HepG2 (cell line): ENCODE measurements around the gene GPS2. TPM values are rescaled to one million over a fixed set of nuclear protein-coding genes. Genes with fewer than 3 reads are reported as not detected.

Experiments used
- CREM ChIP-seq, 2 experiments: sonication (generic) in 1 of 2; formaldehyde crosslinking in 1 of 2; IDR thresholded peaks; 2 replicates each; pipeline versions ENCODE4 v1.4.0 to v1.6.1; 2016 to 2020; ENCODE audit warnings: antibody characterized with exemption in 1 of 2, mild to moderate bottlenecking in 1 of 2, missing genetic modification reagents in 1 of 2
- MXI1 ChIP-seq: IDR thresholded peaks from 3 replicates; pipeline ENCODE4 v1.6.1; 2012; ENCODE audit warnings: low read depth, low read length, inconsistent platforms, borderline replicate concordance
- U2AF2 ChIP-seq: fragments of 200-400 bp; formaldehyde crosslinking; IDR thresholded peaks from 2 replicates; pipeline ENCODE4 v1.6.1; 2017; ENCODE audit warnings: low read depth, mild to moderate bottlenecking, low read length
- ZNF672 ChIP-seq: sonication (generic); formaldehyde crosslinking; IDR thresholded peaks from 2 replicates; pipeline ENCODE4 v1.8.1; 2022; ENCODE audit warnings: missing genetic modification reagents
- ZNF724P ChIP-seq: sonication (generic); formaldehyde crosslinking; IDR thresholded peaks from 2 replicates; pipeline ENCODE4 v1.8.0; 2022; ENCODE audit warnings: missing genetic modification reagents, borderline replicate concordance
- ZNF782 ChIP-seq: sonication (generic); formaldehyde crosslinking; IDR thresholded peaks from 2 replicates; pipeline ENCODE4 v1.4.0; 2020; ENCODE audit warnings: missing genetic modification reagents, mild to moderate bottlenecking, borderline replicate concordance
- polyA plus RNA-seq, 8 experiments: library from polyadenylated mRNA; depleted of rRNA in 3 of 8; stranded (reverse) in 7 of 8; unstranded in 1 of 8; fragments of >200 nt; fragmentation: Illumina TruSeq in 4 of 8; extraction: Trizol in 4 of 8; gene quantifications; 2 replicates each; pipeline versions ENCODE4 v1.2.1 to v1.2.3, GENCODE V29; 2011 to 2016; ENCODE audit warnings: low read depth in 4 of 8, missing spikeins in 1 of 8, mixed read lengths in 1 of 8; ENCODE audit not compliant: insufficient read depth in 1 of 8
- total RNA-seq, 5 experiments: library from RNA; depleted of rRNA; stranded (reverse); fragments of >200 nt; fragmentation: Illumina TruSeq; extraction: Trizol; gene quantifications; 2 replicates each; pipeline ENCODE4 v1.2.3, GENCODE V29; 2016; ENCODE audit warnings: low read depth in 1 of 5
- TF ChIP-seq, protein P1 (sequence below): sonication (generic); formaldehyde crosslinking; IDR thresholded peaks from 2 replicates; pipeline ENCODE4 v1.4.0; 2020; ENCODE audit warnings: missing genetic modification reagents, low read depth, mild to moderate bottlenecking, borderline replicate concordance
- TF ChIP-seq, protein P2 (sequence below): sonication (generic); formaldehyde crosslinking; IDR thresholded peaks from 2 replicates; pipeline ENCODE4 v1.4.0; 2020; ENCODE audit warnings: missing genetic modification reagents
- TF ChIP-seq, protein P3 (sequence below): sonication (generic); formaldehyde crosslinking; IDR thresholded peaks from 2 replicates; pipeline ENCODE4 v1.5.0; 2020; ENCODE audit warnings: mild to moderate bottlenecking, missing genetic modification reagents
- TF ChIP-seq, protein P4 (sequence below): sonication (generic); formaldehyde crosslinking; IDR thresholded peaks from 2 replicates; pipeline ENCODE4 v1.5.0; 2020; ENCODE audit warnings: mild to moderate bottlenecking, missing genetic modification reagents
- TF ChIP-seq, protein P5 (sequence below): sonication (generic); formaldehyde crosslinking; IDR thresholded peaks from 2 replicates; pipeline ENCODE4 v1.4.0; 2020; ENCODE audit warnings: mild to moderate bottlenecking, missing genetic modification reagents
- TF ChIP-seq, protein P6 (sequence below): IDR thresholded peaks from 2 replicates; pipeline ENCODE4 v1.6.1; 2016; ENCODE audit warnings: low read depth, missing genetic modification reagents, missing compliant biosample characterization

The GPS2 gene
- total and polyA plus RNA-seq, 2 of the 13 experiments (the other 11 are each of a cell fraction or from before 2014, with no cell fraction given) = 58.0 to 59.4 TPM

DNA sequence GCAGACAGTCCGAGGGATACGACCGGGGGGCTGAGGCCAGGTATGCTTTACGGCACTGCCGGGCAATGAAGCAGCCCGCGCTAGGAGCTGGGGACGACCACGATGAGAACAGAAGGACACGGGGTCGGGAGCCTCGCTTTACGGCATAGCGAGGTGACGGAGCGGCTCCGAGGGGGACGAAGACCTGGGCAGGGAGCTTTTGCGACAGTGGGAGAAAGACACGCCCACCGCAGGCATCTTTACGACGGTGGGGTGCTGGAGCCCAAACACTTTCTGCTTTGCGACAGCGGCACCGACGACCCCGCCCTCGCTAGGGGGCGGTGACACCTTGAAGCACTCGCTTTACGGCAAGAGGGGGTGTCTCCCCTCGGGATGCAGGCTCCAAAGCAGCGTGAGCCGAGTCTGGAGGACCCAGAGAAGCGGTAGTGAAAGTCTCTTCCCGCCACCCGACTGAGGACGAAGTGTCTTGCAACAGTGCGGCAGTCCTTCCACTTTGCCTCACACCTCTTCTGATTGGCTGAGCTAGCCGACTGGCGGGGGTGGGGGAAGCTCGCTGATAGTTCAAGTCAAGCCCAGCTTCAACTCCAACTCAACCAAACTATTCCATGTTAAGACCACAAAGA, 14.3 kb upstream of the GPS2 start (continued):
- TF ChIP-seq ZNF782 (CRISPR knock-in tag) = peak; percentile 52; the same call in 1 of the 2 replicates
- TF ChIP-seq ZNF672 = no peak
- no peak for TF ChIP-seq U2AF2
- peak; percentile 80 for TF ChIP-seq CREM (IDR thresholded peaks at IDR 0.05)
- TF ChIP-seq CREM (CRISPR knock-in tag; IDR thresholded peaks at IDR 0.05) = no peak
- peak; percentile 83; the same call in 1 of the 3 replicates for TF ChIP-seq MXI1
- TF ChIP-seq, protein P1, sequence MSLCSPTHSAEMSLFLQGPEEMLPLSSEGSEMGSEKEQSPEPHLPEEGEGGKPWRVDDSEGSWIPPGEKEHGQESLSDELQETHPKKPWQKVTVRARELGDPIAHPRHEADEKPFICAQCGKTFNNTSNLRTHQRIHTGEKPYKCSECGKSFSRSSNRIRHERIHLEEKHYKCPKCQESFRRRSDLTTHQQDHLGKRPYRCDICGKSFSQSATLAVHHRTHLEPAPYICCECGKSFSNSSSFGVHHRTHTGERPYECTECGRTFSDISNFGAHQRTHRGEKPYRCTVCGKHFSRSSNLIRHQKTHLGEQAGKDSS (CRISPR knock-in tag) = peak; percentile 76; the same call in 1 of the 2 replicates
- TF ChIP-seq ZNF724P (CRISPR knock-in tag) = no peak
- TF ChIP-seq, protein P2, sequence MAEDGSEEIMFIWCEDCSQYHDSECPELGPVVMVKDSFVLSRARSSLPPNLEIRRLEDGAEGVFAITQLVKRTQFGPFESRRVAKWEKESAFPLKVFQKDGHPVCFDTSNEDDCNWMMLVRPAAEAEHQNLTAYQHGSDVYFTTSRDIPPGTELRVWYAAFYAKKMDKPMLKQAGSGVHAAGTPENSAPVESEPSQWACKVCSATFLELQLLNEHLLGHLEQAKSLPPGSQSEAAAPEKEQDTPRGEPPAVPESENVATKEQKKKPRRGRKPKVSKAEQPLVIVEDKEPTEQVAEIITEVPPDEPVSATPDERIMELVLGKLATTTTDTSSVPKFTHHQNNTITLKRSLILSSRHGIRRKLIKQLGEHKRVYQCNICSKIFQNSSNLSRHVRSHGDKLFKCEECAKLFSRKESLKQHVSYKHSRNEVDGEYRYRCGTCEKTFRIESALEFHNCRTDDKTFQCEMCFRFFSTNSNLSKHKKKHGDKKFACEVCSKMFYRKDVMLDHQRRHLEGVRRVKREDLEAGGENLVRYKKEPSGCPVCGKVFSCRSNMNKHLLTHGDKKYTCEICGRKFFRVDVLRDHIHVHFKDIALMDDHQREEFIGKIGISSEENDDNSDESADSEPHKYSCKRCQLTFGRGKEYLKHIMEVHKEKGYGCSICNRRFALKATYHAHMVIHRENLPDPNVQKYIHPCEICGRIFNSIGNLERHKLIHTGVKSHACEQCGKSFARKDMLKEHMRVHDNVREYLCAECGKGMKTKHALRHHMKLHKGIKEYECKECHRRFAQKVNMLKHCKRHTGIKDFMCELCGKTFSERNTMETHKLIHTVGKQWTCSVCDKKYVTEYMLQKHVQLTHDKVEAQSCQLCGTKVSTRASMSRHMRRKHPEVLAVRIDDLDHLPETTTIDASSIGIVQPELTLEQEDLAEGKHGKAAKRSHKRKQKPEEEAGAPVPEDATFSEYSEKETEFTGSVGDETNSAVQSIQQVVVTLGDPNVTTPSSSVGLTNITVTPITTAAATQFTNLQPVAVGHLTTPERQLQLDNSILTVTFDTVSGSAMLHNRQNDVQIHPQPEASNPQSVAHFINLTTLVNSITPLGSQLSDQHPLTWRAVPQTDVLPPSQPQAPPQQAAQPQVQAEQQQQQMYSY (CRISPR knock-in tag) = no peak
- TF ChIP-seq, protein P3, sequence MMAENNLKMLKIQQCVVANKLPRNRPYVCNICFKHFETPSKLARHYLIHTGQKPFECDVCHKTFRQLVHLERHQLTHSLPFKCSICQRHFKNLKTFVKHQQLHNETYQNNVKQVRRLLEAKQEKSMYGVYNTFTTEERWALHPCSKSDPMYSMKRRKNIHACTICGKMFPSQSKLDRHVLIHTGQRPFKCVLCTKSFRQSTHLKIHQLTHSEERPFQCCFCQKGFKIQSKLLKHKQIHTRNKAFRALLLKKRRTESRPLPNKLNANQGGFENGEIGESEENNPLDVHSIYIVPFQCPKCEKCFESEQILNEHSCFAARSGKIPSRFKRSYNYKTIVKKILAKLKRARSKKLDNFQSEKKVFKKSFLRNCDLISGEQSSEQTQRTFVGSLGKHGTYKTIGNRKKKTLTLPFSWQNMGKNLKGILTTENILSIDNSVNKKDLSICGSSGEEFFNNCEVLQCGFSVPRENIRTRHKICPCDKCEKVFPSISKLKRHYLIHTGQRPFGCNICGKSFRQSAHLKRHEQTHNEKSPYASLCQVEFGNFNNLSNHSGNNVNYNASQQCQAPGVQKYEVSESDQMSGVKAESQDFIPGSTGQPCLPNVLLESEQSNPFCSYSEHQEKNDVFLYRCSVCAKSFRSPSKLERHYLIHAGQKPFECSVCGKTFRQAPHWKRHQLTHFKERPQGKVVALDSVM (CRISPR knock-in tag) = no peak
- TF ChIP-seq, protein P4, sequence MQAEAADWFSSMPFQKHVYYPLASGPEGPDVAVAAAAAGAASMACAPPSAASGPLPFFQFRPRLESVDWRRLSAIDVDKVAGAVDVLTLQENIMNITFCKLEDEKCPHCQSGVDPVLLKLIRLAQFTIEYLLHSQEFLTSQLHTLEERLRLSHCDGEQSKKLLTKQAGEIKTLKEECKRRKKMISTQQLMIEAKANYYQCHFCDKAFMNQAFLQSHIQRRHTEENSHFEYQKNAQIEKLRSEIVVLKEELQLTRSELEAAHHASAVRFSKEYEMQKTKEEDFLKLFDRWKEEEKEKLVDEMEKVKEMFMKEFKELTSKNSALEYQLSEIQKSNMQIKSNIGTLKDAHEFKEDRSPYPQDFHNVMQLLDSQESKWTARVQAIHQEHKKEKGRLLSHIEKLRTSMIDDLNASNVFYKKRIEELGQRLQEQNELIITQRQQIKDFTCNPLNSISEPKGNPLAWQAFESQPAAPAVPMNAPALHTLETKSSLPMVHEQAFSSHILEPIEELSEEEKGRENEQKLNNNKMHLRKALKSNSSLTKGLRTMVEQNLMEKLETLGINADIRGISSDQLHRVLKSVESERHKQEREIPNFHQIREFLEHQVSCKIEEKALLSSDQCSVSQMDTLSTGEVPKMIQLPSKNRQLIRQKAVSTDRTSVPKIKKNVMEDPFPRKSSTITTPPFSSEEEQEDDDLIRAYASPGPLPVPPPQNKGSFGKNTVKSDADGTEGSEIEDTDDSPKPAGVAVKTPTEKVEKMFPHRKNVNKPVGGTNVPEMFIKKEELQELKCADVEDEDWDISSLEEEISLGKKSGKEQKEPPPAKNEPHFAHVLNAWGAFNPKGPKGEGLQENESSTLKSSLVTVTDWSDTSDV = 0 out of 2 replicates have a peak, but pooled peaks have one; percentile 78
- TF ChIP-seq, protein P5, sequence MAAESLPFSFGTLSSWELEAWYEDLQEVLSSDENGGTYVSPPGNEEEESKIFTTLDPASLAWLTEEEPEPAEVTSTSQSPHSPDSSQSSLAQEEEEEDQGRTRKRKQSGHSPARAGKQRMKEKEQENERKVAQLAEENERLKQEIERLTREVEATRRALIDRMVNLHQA (CRISPR knock-in tag) = no peak
- TF ChIP-seq, protein P6, sequence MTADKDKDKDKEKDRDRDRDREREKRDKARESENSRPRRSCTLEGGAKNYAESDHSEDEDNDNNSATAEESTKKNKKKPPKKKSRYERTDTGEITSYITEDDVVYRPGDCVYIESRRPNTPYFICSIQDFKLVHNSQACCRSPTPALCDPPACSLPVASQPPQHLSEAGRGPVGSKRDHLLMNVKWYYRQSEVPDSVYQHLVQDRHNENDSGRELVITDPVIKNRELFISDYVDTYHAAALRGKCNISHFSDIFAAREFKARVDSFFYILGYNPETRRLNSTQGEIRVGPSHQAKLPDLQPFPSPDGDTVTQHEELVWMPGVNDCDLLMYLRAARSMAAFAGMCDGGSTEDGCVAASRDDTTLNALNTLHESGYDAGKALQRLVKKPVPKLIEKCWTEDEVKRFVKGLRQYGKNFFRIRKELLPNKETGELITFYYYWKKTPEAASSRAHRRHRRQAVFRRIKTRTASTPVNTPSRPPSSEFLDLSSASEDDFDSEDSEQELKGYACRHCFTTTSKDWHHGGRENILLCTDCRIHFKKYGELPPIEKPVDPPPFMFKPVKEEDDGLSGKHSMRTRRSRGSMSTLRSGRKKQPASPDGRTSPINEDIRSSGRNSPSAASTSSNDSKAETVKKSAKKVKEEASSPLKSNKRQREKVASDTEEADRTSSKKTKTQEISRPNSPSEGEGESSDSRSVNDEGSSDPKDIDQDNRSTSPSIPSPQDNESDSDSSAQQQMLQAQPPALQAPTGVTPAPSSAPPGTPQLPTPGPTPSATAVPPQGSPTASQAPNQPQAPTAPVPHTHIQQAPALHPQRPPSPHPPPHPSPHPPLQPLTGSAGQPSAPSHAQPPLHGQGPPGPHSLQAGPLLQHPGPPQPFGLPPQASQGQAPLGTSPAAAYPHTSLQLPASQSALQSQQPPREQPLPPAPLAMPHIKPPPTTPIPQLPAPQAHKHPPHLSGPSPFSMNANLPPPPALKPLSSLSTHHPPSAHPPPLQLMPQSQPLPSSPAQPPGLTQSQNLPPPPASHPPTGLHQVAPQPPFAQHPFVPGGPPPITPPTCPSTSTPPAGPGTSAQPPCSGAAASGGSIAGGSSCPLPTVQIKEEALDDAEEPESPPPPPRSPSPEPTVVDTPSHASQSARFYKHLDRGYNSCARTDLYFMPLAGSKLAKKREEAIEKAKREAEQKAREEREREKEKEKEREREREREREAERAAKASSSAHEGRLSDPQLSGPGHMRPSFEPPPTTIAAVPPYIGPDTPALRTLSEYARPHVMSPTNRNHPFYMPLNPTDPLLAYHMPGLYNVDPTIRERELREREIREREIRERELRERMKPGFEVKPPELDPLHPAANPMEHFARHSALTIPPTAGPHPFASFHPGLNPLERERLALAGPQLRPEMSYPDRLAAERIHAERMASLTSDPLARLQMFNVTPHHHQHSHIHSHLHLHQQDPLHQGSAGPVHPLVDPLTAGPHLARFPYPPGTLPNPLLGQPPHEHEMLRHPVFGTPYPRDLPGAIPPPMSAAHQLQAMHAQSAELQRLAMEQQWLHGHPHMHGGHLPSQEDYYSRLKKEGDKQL (CRISPR knock-in tag) = no peak; the same call in 1 of the 2 replicates
